Glutamatergic neuron (in vitro differentiated cells): ENCODE measurements around the gene SMARCC1. TPM values are rescaled to one million over a fixed set of nuclear protein-coding genes. Genes with fewer than 3 reads are reported as not detected.

Experiments used
- DNase-seq: peaks from one replicate; pipeline ENCODE4 v3.0.0; 2022
- H3K27ac Mint-ChIP-seq: one replicate; pipeline ENCODE4 v1.8.0; 2020; ENCODE audit warnings: mild to moderate bottlenecking, mixed read lengths, inconsistent platforms; ENCODE audit not compliant: unreplicated experiment
- H3K27me3 Mint-ChIP-seq: one replicate; pipeline ENCODE4 v1.8.0; 2020; ENCODE audit warnings: mild to moderate bottlenecking, moderate library complexity, mixed read lengths, inconsistent platforms; ENCODE audit not compliant: unreplicated experiment
- H3K36me3 Mint-ChIP-seq: one replicate; pipeline ENCODE4 v1.8.0; 2020; ENCODE audit warnings: mild to moderate bottlenecking, mixed read lengths, inconsistent platforms; ENCODE audit not compliant: unreplicated experiment
- H3K4me1 Mint-ChIP-seq: one replicate; pipeline ENCODE4 v1.8.0; 2020; ENCODE audit warnings: mild to moderate bottlenecking, low read depth, mixed read lengths, inconsistent platforms; ENCODE audit not compliant: unreplicated experiment
- H3K4me3 Mint-ChIP-seq: one replicate; pipeline ENCODE4 v1.8.0; 2020; ENCODE audit warnings: mild to moderate bottlenecking, mixed read lengths, inconsistent platforms; ENCODE audit not compliant: unreplicated experiment
- H3K9me3 Mint-ChIP-seq: one replicate; pipeline ENCODE4 v1.8.0; 2020; ENCODE audit warnings: mild to moderate bottlenecking, moderate library complexity, mixed read lengths, inconsistent platforms; ENCODE audit not compliant: unreplicated experiment
- total RNA-seq: library from RNA; stranded (reverse); fragmentation: NEBNext Ultra II Directional; extraction: Animal tissue kit (Norgen Biotek cat#: 25700); gene quantifications from one replicate; pipeline ENCODE4 v1.2.1, GENCODE V29; 2021; ENCODE audit not compliant: unreplicated experiment
- TF ChIP-seq, protein P1 (sequence below): fragments of 200-600 bp; sonication (generic); IDR thresholded peaks from one replicate; pipeline ENCODE4 v1.5.0; 2021; ENCODE audit not compliant: partially characterized antibody, unreplicated experiment

The SMARCC1 gene
- total RNA-seq, 1 donor from 2014 or later = 196 TPM

DNA sequence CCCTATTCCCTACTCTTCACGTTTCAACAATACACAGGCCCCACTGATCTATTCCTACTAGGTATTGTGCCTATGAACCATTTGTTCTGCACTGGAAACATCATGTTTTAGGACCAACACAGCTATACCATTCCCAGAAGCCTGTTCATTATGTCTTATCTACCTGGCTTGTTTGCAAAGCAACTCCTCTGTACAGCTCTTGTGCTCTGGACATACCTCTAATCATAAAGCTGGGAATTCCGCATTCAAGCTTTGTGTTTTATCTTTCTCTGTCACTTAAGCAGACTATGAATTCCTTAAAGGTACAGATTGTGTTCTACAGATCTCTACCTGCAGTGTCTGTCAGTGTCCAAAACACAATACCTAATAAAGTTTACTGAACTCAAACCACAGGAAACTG is 115.6 kb downstream of the SMARCC1 start:
- no peak for DNase-seq
- no peaks in the 10 kb centered on the region for H3K4me1 Mint-ChIP-seq
- H3K36me3 Mint-ChIP-seq = no peaks in the 10 kb centered on the region
- no peak overlapping the region for H3K4me3 Mint-ChIP-seq
- no peaks in the 10 kb centered on the region for H3K9me3 Mint-ChIP-seq
- H3K27ac Mint-ChIP-seq = no peak overlapping the region
- H3K27me3 Mint-ChIP-seq = peaks cover 2% of the 10 kb centered on the region
- TF ChIP-seq, protein P1, sequence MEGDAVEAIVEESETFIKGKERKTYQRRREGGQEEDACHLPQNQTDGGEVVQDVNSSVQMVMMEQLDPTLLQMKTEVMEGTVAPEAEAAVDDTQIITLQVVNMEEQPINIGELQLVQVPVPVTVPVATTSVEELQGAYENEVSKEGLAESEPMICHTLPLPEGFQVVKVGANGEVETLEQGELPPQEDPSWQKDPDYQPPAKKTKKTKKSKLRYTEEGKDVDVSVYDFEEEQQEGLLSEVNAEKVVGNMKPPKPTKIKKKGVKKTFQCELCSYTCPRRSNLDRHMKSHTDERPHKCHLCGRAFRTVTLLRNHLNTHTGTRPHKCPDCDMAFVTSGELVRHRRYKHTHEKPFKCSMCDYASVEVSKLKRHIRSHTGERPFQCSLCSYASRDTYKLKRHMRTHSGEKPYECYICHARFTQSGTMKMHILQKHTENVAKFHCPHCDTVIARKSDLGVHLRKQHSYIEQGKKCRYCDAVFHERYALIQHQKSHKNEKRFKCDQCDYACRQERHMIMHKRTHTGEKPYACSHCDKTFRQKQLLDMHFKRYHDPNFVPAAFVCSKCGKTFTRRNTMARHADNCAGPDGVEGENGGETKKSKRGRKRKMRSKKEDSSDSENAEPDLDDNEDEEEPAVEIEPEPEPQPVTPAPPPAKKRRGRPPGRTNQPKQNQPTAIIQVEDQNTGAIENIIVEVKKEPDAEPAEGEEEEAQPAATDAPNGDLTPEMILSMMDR = no peak

DNA sequence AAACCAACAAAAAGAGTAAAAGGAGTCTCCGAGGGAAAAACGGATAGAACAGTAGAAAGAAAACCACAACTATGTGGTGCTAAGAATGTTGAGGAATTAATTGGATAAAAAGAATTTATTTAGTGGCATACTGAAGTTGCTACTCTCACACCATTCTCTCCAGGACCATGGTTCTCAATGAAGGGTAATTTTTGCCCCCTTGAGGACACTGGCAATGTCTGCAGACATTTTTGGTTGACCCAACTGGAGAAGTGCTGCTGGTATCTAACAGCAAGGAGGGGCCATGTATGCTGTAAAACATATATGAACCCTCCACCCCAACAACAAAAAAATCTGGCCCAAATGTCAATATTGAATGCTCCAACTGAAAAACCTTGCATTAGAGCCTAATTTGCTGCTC is 117.2 kb downstream of the SMARCC1 start:
- H3K27ac Mint-ChIP-seq = no peak overlapping the region
- TF ChIP-seq, protein P1 = no peak
- no peaks in the 10 kb centered on the region for H3K4me1 Mint-ChIP-seq
- no peak overlapping the region for H3K4me3 Mint-ChIP-seq
- H3K27me3 Mint-ChIP-seq = peaks cover 2% of the 10 kb centered on the region
- no peaks in the 10 kb centered on the region for H3K9me3 Mint-ChIP-seq
- no peak for DNase-seq
- H3K36me3 Mint-ChIP-seq = peaks cover 2% of the 10 kb centered on the region

DNA sequence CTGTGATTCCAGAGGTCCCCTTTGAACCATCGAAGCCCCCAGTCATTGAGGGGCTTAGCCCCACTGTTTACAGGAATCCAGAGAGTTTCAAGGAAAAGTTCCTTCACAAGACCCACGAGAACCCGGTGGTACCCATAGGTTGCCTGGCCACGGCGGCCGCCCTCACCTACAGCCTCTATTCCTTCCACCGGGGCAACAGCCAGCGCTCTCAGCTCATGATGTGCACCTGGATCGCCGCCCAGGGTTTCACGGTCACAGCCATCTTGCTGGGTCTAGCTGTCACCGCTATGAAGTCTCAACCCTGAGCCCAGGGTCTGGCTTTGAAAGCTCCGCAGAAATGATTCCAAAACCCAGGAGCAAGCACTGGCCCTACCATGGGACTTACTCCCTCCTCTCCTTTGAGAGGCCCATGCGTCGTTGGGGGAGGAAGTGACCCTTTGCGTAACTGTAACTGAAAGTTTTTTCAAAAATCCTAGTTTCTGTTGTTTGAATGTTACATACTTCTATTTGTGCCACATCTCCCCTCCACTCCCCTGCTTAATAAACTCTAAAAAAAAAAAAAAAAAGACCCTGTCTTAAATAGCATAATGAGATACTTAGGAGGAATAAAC is 118.0 kb downstream of the SMARCC1 start:
- Mint-ChIP-seq H3K36me3 (peaks cover 6% of the 10 kb centered on the region), H3K27me3 (peaks cover 2% of the 10 kb centered on the region)

DNA sequence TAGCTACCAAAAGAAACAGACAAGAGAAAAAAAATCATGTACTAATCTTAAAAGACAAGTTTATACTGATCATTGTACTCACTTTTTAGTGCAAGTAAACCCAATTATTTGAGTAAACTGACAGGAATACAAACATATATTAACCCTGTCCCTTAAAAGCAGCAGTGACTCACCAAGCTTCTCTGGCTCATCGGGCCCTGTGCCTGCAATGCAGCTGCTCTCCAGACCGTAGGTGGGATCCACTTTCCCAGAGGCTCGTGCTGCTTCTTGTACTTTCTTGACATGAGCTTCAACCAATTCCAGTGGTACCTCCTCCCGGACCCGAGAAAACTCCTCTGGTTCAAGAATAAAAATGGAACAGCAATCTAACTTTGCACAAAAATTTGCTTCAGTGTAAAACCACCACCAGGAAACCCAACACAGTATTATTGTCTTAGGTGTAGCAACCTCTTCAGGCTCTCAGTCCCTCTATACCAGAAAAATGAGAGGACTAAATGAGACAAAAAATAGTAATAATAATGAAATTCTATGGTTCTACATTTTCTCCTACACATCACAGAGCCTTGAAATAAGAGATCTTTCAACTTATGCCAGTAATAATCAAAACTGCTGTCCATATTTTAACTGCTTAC is 120.5 kb downstream of the SMARCC1 start:
- Mint-ChIP-seq H3K4me1 (no peaks in the 10 kb centered on the region), H3K27ac (no peak overlapping the region), H3K27me3 (no peaks in the 10 kb centered on the region), H3K36me3 (peaks cover 26% of the 10 kb centered on the region), H3K9me3 (peaks cover 2% of the 10 kb centered on the region), H3K4me3 (no peak overlapping the region)
- DNase-seq = no peak
- TF ChIP-seq, protein P1 = no peak

More for the DNA sequence above, 118.0 kb downstream of the SMARCC1 start:
- Mint-ChIP-seq H3K9me3 (no peaks in the 10 kb centered on the region), H3K4me1 (no peaks in the 10 kb centered on the region), H3K4me3 (no peak overlapping the region), H3K27ac (no peak overlapping the region)
- TF ChIP-seq, protein P1 = no peak
- DNase-seq = no peak

DNA sequence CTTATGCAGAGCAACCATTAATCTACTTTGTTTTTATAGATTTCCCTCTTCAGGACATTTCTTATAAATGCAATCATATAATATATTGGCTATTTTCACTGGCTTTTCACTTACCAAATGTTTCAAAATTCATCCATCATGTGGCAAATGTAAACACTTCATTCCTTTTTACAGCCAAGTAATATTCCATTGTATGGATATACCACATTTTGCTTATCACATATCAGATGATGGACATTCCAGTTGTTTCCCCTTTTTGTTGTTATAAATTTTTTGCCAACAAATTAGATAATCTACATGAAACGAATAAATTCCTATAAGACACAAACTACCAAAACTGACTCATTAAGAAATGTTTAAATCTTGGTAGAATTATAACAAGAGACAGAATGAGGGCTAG is 123.2 kb downstream of the SMARCC1 start:
- peaks cover 2% of the 10 kb centered on the region for H3K9me3 Mint-ChIP-seq
- H3K36me3 Mint-ChIP-seq = peaks cover 26% of the 10 kb centered on the region
- TF ChIP-seq, protein P1 = no peak
- no peak overlapping the region for H3K4me3 Mint-ChIP-seq
- no peak overlapping the region for H3K27ac Mint-ChIP-seq
- DNase-seq = no peak
- no peaks in the 10 kb centered on the region for H3K27me3 Mint-ChIP-seq
- H3K4me1 Mint-ChIP-seq = peaks cover 3% of the 10 kb centered on the region
